Neural crest cell (in vitro differentiated cells): Measurements from ENCODE around the gene ORC4. TPM values are rescaled to one million over a fixed set of nuclear protein-coding genes. Genes with fewer than 3 reads are reported as not detected.

Source experiments
- DNase-seq: peaks from one replicate; pipeline ENCODE4 v3.0.0; 2021; ENCODE audit warnings: low read depth, mixed read lengths, low spot score
- H3K27ac Mint-ChIP-seq: one replicate; pipeline ENCODE4 v1.8.0; 2021; ENCODE audit warnings: mild to moderate bottlenecking, mixed read lengths; ENCODE audit not compliant: unreplicated experiment
- H3K27me3 Mint-ChIP-seq: 2 replicates; pipeline ENCODE4 v1.8.0; 2021; ENCODE audit warnings: low read depth, mild to moderate bottlenecking, mixed read lengths
- H3K36me3 Mint-ChIP-seq: 2 replicates; pipeline ENCODE4 v1.8.0; 2021; ENCODE audit warnings: low read depth, mild to moderate bottlenecking, mixed read lengths
- H3K4me1 Mint-ChIP-seq: 2 replicates; pipeline ENCODE4 v1.8.0; 2021; ENCODE audit warnings: mixed read lengths
- H3K4me3 Mint-ChIP-seq: one replicate; pipeline ENCODE4 v1.8.0; 2021; ENCODE audit warnings: mild to moderate bottlenecking, mixed read lengths
- H3K9me3 Mint-ChIP-seq: 2 replicates; pipeline ENCODE4 v1.8.0; 2021; ENCODE audit warnings: mixed read lengths
- total RNA-seq: library from RNA; stranded (reverse); gene quantifications from 2 replicates; pipeline ENCODE4 v1.2.1, GENCODE V29; 2021
- TF ChIP-seq, protein P1 (sequence below): fragments of 200-600 bp; sonication (generic); conservative IDR thresholded peaks from 2 replicates; pipeline ENCODE4 v1.5.0; 2021; ENCODE audit warnings: antibody characterized with exemption, mild to moderate bottlenecking

The ORC4 gene
- total RNA-seq, 1 donor from 2014 or later = 65.1 TPM

DNA sequence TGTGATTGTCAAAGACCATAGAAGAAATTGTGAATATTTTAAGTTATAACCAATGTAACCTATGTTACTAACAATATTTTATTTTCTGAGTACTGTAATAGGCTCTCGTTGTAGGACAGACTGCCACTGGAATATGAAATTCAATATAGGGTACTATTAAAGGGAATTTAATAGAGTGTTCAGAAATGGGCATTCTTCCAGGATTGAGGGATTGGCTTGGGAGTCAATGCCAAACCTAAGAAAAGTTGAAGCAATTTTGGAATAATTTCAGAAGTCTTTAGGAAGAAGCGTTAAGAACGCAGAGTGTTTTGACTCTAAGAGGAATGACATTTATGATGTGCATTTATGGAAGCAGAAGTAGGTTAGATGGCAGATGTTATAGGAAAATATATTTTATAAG, 96.7 kb downstream of the ORC4 start:
- Mint-ChIP-seq H3K27ac (no peak overlapping the region), H3K27me3 (no peaks in the 10 kb centered on the region), H3K9me3 (no peaks in the 10 kb centered on the region), H3K4me1 (peaks cover 4% of the 10 kb centered on the region), H3K36me3 (peaks cover 26% of the 10 kb centered on the region), H3K4me3 (no peak overlapping the region)
- no peak for DNase-seq
- TF ChIP-seq, protein P1, sequence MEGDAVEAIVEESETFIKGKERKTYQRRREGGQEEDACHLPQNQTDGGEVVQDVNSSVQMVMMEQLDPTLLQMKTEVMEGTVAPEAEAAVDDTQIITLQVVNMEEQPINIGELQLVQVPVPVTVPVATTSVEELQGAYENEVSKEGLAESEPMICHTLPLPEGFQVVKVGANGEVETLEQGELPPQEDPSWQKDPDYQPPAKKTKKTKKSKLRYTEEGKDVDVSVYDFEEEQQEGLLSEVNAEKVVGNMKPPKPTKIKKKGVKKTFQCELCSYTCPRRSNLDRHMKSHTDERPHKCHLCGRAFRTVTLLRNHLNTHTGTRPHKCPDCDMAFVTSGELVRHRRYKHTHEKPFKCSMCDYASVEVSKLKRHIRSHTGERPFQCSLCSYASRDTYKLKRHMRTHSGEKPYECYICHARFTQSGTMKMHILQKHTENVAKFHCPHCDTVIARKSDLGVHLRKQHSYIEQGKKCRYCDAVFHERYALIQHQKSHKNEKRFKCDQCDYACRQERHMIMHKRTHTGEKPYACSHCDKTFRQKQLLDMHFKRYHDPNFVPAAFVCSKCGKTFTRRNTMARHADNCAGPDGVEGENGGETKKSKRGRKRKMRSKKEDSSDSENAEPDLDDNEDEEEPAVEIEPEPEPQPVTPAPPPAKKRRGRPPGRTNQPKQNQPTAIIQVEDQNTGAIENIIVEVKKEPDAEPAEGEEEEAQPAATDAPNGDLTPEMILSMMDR = no peak

DNA sequence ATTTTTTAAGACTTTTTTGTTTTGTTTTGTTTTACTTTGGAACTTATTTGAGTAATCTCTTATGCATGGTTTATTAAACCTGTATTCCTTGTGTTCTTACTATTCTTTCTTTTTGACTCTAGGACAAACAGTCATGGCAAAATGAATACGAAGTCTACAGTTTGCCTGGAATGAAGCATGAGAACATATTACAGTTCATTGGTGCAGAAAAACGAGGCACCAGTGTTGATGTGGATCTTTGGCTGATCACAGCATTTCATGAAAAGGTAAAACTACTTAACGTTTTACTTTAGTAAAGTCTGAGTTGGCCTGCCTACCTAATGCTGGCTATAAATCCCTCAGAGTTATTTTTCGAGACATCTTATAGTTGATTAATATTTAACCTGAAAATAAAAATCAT, 103.4 kb downstream of the ORC4 start:
- peaks cover 15% of the 10 kb centered on the region for H3K36me3 Mint-ChIP-seq
- H3K4me3 Mint-ChIP-seq = no peak overlapping the region
- TF ChIP-seq, protein P1 = no peak
- no peak overlapping the region for H3K27ac Mint-ChIP-seq
- no peaks in the 10 kb centered on the region for H3K27me3 Mint-ChIP-seq
- peaks cover 18% of the 10 kb centered on the region for H3K4me1 Mint-ChIP-seq
- no peaks in the 10 kb centered on the region for H3K9me3 Mint-ChIP-seq
- no peak for DNase-seq

- Mint-ChIP-seq H3K27ac (no peak overlapping the region), H3K4me3 (no peak overlapping the region), H3K27me3 (no peaks in the 10 kb centered on the region), H3K36me3 (peaks cover 15% of the 10 kb centered on the region), H3K9me3 (no peaks in the 10 kb centered on the region), H3K4me1 (peaks cover 18% of the 10 kb centered on the region)
- TF ChIP-seq, protein P1 = no peak
- no peak for DNase-seq
These were observed 103.8 kb downstream of the ORC4 start for GRCh38 chr2:147916723-147917122.

- no peaks in the 10 kb centered on the region for H3K27me3 Mint-ChIP-seq
- H3K4me3 Mint-ChIP-seq = no peak overlapping the region
- H3K9me3 Mint-ChIP-seq = no peaks in the 10 kb centered on the region
- TF ChIP-seq, protein P1 = no peak
- no peak overlapping the region for H3K27ac Mint-ChIP-seq
- peaks cover 12% of the 10 kb centered on the region for H3K36me3 Mint-ChIP-seq
- DNase-seq = no peak
- H3K4me1 Mint-ChIP-seq = peaks cover 18% of the 10 kb centered on the region
These were observed 104.5 kb downstream of the ORC4 start for GRCh38 chr2:147916067-147916466.

- H3K27ac Mint-ChIP-seq = peak overlapping the region; percentile 90
- DNase-seq = no peak
These were observed 106.6 kb downstream of the ORC4 start for GRCh38 chr2:147913701-147914480.

More at GRCh38 chr2:147913701-147914480, 106.6 kb downstream of the ORC4 start:
- Mint-ChIP-seq H3K4me1 (peaks cover 23% of the 10 kb centered on the region), H3K4me3 (peak overlapping the region; percentile 36), H3K27me3 (no peaks in the 10 kb centered on the region), H3K9me3 (no peaks in the 10 kb centered on the region), H3K36me3 (peaks cover 3% of the 10 kb centered on the region)
- TF ChIP-seq, protein P1 = no peak
